Neural progenitor cell (in vitro differentiated cells): ENCODE data around the gene SF3B2. TPM values are rescaled to one million over a fixed set of nuclear protein-coding genes. Genes with fewer than 3 reads are reported as not detected.

Experiments used
- DNase-seq: peaks from one replicate; pipeline ENCODE4 v3.0.0-alpha.2; 2016; ENCODE audit warnings: low spot score
- H2AFZ ChIP-seq: fragments of 200-600 bp; sonication (generic); replicated peaks from 2 replicates; pipeline ENCODE4 v1.6.1; 2016; ENCODE audit warnings: antibody characterized with exemption
- H3F3A ChIP-seq: fragments of 200-600 bp; sonication (generic); 2 replicates; pipeline ENCODE4 v1.6.1; 2016; ENCODE audit warnings: antibody characterized with exemption, low read depth
- H3K27ac ChIP-seq: fragments of 200-600 bp; sonication (generic); 2 replicates; pipeline ENCODE4 v1.5.1; 2016; ENCODE audit warnings: mild to moderate bottlenecking
- H3K27me3 ChIP-seq: fragments of 200-600 bp; sonication (generic); 2 replicates; pipeline ENCODE4 v1.6.1; 2016; ENCODE audit warnings: mild to moderate bottlenecking, moderate library complexity
- H3K36me3 ChIP-seq: fragments of 200-600 bp; sonication (generic); 2 replicates; pipeline ENCODE4 v1.5.1; 2016
- H3K4me1 ChIP-seq: fragments of 200-600 bp; sonication (generic); 2 replicates; pipeline ENCODE4 v1.6.1; 2016; ENCODE audit warnings: mixed run types
- H3K4me2 ChIP-seq: fragments of 200-600 bp; sonication (generic); 2 replicates; pipeline ENCODE4 v1.6.1; 2016
- H3K4me3 ChIP-seq: fragments of 200-600 bp; sonication (generic); 2 replicates; pipeline ENCODE4 v1.5.1; 2016
- H3K79me2 ChIP-seq: fragments of 200-600 bp; sonication (generic); 2 replicates; pipeline ENCODE4 v1.6.1; 2016; ENCODE audit warnings: low read depth
- H3K9ac ChIP-seq: fragments of 200-600 bp; sonication (generic); 2 replicates; pipeline ENCODE4 v1.6.1; 2016
- H3K9me3 ChIP-seq: fragments of 200-600 bp; sonication (generic); 2 replicates; pipeline ENCODE4 v1.5.1; 2016; ENCODE audit warnings: low read depth
- H4K20me1 ChIP-seq: fragments of 200-600 bp; sonication (generic); 2 replicates; pipeline ENCODE4 v1.6.1; 2016; ENCODE audit warnings: low read depth
- H3K27ac Mint-ChIP-seq: 3 replicates; pipeline ENCODE4 v1.8.0; 2021; ENCODE audit warnings: mixed read lengths
- H3K27me3 Mint-ChIP-seq: 2 replicates; pipeline ENCODE4 v1.8.0; 2022; ENCODE audit warnings: low read depth, mild to moderate bottlenecking, inconsistent platforms, moderate library complexity, mixed read lengths; ENCODE audit not compliant: insufficient read depth
- H3K36me3 Mint-ChIP-seq: 3 replicates; pipeline ENCODE4 v1.8.0; 2021; ENCODE audit warnings: mixed read lengths
- H3K4me1 Mint-ChIP-seq: 3 replicates; pipeline ENCODE4 v1.8.0; 2021; ENCODE audit warnings: mixed read lengths
- H3K4me3 Mint-ChIP-seq: 3 replicates; pipeline ENCODE4 v1.8.0; 2021; ENCODE audit warnings: mild to moderate bottlenecking, moderate library complexity, mixed read lengths
- H3K9me3 Mint-ChIP-seq: 3 replicates; pipeline ENCODE4 v1.8.0; 2020; ENCODE audit warnings: mixed read lengths
- EZH2 ChIP-seq: fragments of 200-600 bp; sonication (generic); IDR thresholded peaks from 2 replicates; pipeline ENCODE4 v1.6.1; 2017; ENCODE audit warnings: antibody characterized with exemption, mild to moderate bottlenecking, moderate library complexity
- EZH2phosphoT487 ChIP-seq: fragments of 200-600 bp; sonication (generic); IDR thresholded peaks from 2 replicates; pipeline ENCODE4 v1.6.1; 2017; ENCODE audit warnings: antibody characterized with exemption
- total RNA-seq: library from RNA; depleted of rRNA; stranded (reverse); fragments of >200 nt; gene quantifications from 2 replicates; pipeline ENCODE4 v1.2.3, GENCODE V29; 2015; ENCODE audit warnings: low replicate concordance
- TF ChIP-seq, protein P1 (sequence below): fragments of 200-600 bp; sonication (generic); IDR thresholded peaks from 2 replicates; pipeline ENCODE4 v1.5.1; 2017; ENCODE audit warnings: antibody characterized with exemption, mild to moderate bottlenecking

The SF3B2 gene
- total RNA-seq, 1 donor from 2014 or later: 198 TPM

GRCh38 chr11:66004186-66004585 is 48.0 kb upstream of the SF3B2 start:
- Mint-ChIP-seq H3K4me3 (peak overlapping the region; percentile 100), H3K27ac (no peak overlapping the region), H3K4me1 (peaks cover 30% of the 10 kb centered on the region), H3K27me3 (peaks cover 14% of the 10 kb centered on the region), H3K9me3 (no peaks in the 10 kb centered on the region), H3K36me3 (peaks cover 18% of the 10 kb centered on the region)
- Histone ChIP-seq H2AFZ (no peak overlapping the region), H3K4me1 (peaks cover 15% of the 10 kb centered on the region), H3K9ac (no peak overlapping the region), H3K4me3 (no peak overlapping the region), H3K27me3 (no peaks in the 10 kb centered on the region), H3F3A (peaks cover 34% of the 10 kb centered on the region), H3K36me3 (peaks cover 4% of the 10 kb centered on the region), H3K9me3 (no peaks in the 10 kb centered on the region), H3K27ac (no peak overlapping the region), H4K20me1 (peaks cover 6% of the 10 kb centered on the region), H3K4me2 (no peak overlapping the region), H3K79me2 (peaks cover 38% of the 10 kb centered on the region)
- no peak for DNase-seq
- TF ChIP-seq, protein P1, sequence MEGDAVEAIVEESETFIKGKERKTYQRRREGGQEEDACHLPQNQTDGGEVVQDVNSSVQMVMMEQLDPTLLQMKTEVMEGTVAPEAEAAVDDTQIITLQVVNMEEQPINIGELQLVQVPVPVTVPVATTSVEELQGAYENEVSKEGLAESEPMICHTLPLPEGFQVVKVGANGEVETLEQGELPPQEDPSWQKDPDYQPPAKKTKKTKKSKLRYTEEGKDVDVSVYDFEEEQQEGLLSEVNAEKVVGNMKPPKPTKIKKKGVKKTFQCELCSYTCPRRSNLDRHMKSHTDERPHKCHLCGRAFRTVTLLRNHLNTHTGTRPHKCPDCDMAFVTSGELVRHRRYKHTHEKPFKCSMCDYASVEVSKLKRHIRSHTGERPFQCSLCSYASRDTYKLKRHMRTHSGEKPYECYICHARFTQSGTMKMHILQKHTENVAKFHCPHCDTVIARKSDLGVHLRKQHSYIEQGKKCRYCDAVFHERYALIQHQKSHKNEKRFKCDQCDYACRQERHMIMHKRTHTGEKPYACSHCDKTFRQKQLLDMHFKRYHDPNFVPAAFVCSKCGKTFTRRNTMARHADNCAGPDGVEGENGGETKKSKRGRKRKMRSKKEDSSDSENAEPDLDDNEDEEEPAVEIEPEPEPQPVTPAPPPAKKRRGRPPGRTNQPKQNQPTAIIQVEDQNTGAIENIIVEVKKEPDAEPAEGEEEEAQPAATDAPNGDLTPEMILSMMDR: no peak

- no peaks in the 10 kb centered on the region for H3K9me3 ChIP-seq
- Mint-ChIP-seq H3K4me3 (peak overlapping the region; percentile 48), H3K36me3 (peaks cover 12% of the 10 kb centered on the region), H3K4me1 (peaks cover 23% of the 10 kb centered on the region), H3K9me3 (no peaks in the 10 kb centered on the region), H3K27me3 (peaks cover 11% of the 10 kb centered on the region), H3K27ac (peak overlapping the region; percentile 33)
- no peak for DNase-seq
- no peak overlapping the region for H3K9ac ChIP-seq
- H3F3A ChIP-seq: peaks cover 34% of the 10 kb centered on the region
- H3K4me2 ChIP-seq: no peak overlapping the region
- H3K27me3 ChIP-seq: peaks cover 17% of the 10 kb centered on the region
- no peak overlapping the region for H3K4me3 ChIP-seq
- TF ChIP-seq, protein P1: no peak
- TF ChIP-seq EZH2phosphoT487: no peak
- no peak for TF ChIP-seq EZH2
- no peaks in the 10 kb centered on the region for H3K36me3 ChIP-seq
- peaks cover 6% of the 10 kb centered on the region for H4K20me1 ChIP-seq
- peaks cover 13% of the 10 kb centered on the region for H3K4me1 ChIP-seq
- no peak overlapping the region for H2AFZ ChIP-seq
- H3K79me2 ChIP-seq: peaks cover 22% of the 10 kb centered on the region
- H3K27ac ChIP-seq: no peak overlapping the region
These were observed 45.9 kb upstream of the SF3B2 start for GRCh38 chr11:66006134-66006890.

- Mint-ChIP-seq H3K4me1 (peaks cover 19% of the 10 kb centered on the region), H3K27ac (peak overlapping the region; percentile 33)
- H3K36me3 ChIP-seq: no peaks in the 10 kb centered on the region
These were observed 45.3 kb upstream of the SF3B2 start for GRCh38 chr11:66006891-66007176.

More at GRCh38 chr11:66006891-66007176, 45.3 kb upstream of the SF3B2 start:
- TF ChIP-seq EZH2 (no peak), EZH2phosphoT487 (no peak)
- TF ChIP-seq, protein P1: no peak
- peaks cover 12% of the 10 kb centered on the region for H3K36me3 Mint-ChIP-seq
- H3K4me1 ChIP-seq: peaks cover 13% of the 10 kb centered on the region
- no peak for DNase-seq
- no peak overlapping the region for H2AFZ ChIP-seq
- no peaks in the 10 kb centered on the region for H3K9me3 Mint-ChIP-seq
- H4K20me1 ChIP-seq: peaks cover 6% of the 10 kb centered on the region
- H3K27me3 ChIP-seq: peaks cover 22% of the 10 kb centered on the region
- no peaks in the 10 kb centered on the region for H3K9me3 ChIP-seq
- H3K27ac ChIP-seq: no peak overlapping the region
- peaks cover 30% of the 10 kb centered on the region for H3F3A ChIP-seq
- H3K4me3 ChIP-seq: no peak overlapping the region
- peak overlapping the region; percentile 4 for H3K4me2 ChIP-seq
- H3K4me3 Mint-ChIP-seq: peak overlapping the region; percentile 48
- peaks cover 17% of the 10 kb centered on the region for H3K79me2 ChIP-seq
- peaks cover 13% of the 10 kb centered on the region for H3K27me3 Mint-ChIP-seq
- H3K9ac ChIP-seq: no peak overlapping the region
